MCF 10A (cell line): ENCODE results near the gene ADORA1. TPM values are rescaled to one million over a fixed set of nuclear protein-coding genes. Genes with fewer than 3 reads are reported as not detected.

Experiments used
- BruUV-seq: library from RNA; stranded (reverse); fragments of 400-500 nt; replicated peaks from 2 replicates; lab custom pipeline; 2021; lab: Mats Ljungman, UMichigan
- CTCF ChIA-PET: fragments of 300-600 bp; sonication (Branson Sonifier 250); formaldehyde crosslinking; extraction: SDS; loops from one replicate; lab custom pipeline; 2021; ENCODE audit warnings: antibody characterized with exemption, inconsistent platforms; lab: Yijun Ruan, JAX
- POLR2A ChIA-PET: fragments of 300-600, 350-650 bp; sonication (Branson Sonifier 250); formaldehyde crosslinking; extraction: SDS; loops from one replicate; lab custom pipeline; 2020; ENCODE audit warnings: antibody characterized with exemption, inconsistent platforms; lab: Yijun Ruan, JAX
- DNase-seq: peaks from one replicate; pipeline ENCODE4 v3.0.0-alpha.2; 2018; ENCODE audit not compliant: unreplicated experiment
- H3K27ac Mint-ChIP-seq: one replicate; pipeline ENCODE4 v1.8.0; 2022; ENCODE audit warnings: mild to moderate bottlenecking, low read depth, mixed read lengths; ENCODE audit not compliant: unreplicated experiment
- H3K27me3 Mint-ChIP-seq: one replicate; pipeline ENCODE4 v1.8.0; 2022; ENCODE audit warnings: mixed read lengths; ENCODE audit not compliant: insufficient read depth, unreplicated experiment
- H3K36me3 Mint-ChIP-seq: one replicate; pipeline ENCODE4 v1.8.0; 2022; ENCODE audit warnings: mild to moderate bottlenecking, moderate library complexity, mixed read lengths; ENCODE audit not compliant: insufficient read depth, unreplicated experiment
- H3K4me1 Mint-ChIP-seq: one replicate; pipeline ENCODE4 v1.8.0; 2022; ENCODE audit warnings: mixed read lengths; ENCODE audit not compliant: insufficient read depth, unreplicated experiment
- H3K4me3 Mint-ChIP-seq: one replicate; pipeline ENCODE4 v1.8.0; 2022; ENCODE audit warnings: mild to moderate bottlenecking, moderate library complexity, mixed read lengths; ENCODE audit not compliant: unreplicated experiment
- H3K9me3 Mint-ChIP-seq: one replicate; pipeline ENCODE4 v1.8.0; 2022; ENCODE audit warnings: mixed read lengths; ENCODE audit not compliant: unreplicated experiment
- CTCF ChIP-seq: fragments of 200-600 bp; IDR thresholded peaks from one replicate; pipeline ENCODE4 v1.8.0; 2022; ENCODE audit warnings: antibody characterized with exemption, mild to moderate bottlenecking; ENCODE audit not compliant: unreplicated experiment
- intact Hi-C: fragments of 100-400 bp; cut with micrococcal nuclease; formaldehyde crosslinking; loops from 2 replicates; pipeline ENCODE4 v1.14.1; 2022
- total RNA-seq: library from RNA; stranded (reverse); gene quantifications from 2 replicates; pipeline ENCODE4 v1.2.3, GENCODE V29; 2022

ADORA1 gene
- total RNA-seq, 1 experiment from 2014 or later, result 0.26 TPM

DNA sequence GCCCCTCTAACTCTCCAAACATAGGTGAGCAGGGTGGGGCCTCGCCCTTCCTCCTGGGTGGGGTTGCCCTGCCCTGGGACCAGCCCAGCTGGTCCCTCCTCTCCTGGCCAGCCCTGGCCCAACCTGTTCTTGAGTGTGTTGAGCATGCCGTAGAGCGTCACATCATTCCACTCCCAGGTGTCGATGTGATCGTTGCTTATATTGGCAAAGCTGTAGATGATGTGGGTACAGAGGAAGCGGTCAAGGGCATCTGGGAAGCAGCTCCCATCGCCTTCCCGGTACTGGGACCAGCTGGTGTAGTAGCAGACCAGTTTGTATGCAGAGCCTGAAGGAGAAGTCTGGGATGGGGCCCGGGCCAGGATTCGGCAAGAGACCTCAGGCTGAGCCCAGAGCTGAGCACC is 57.5 kb downstream of the ADORA1 start:
- POLR2A ChIA-PET, result interaction anchor here (1.0 to 1.3 kb wide), 2 partner anchors 13 to 55 kb away, joined by 3 to 4 read pairs; no protein-coding TSS in a partner anchor
- H3K4me1 Mint-ChIP-seq, result peaks cover 13% of the 10 kb centered on the region
- CTCF ChIA-PET, result interaction anchor here (0.5 to 5.4 kb wide), 10 partner anchors 8 to 518 kb away, joined by 3 to 47 read pairs (median 3); no protein-coding TSS in a partner anchor
- H3K27me3 Mint-ChIP-seq, result peaks cover 28% of the 10 kb centered on the region
- H3K4me3 Mint-ChIP-seq, result no peak overlapping the region
- H3K9me3 Mint-ChIP-seq, result no peaks in the 10 kb centered on the region
- intact Hi-C loops, result no loop called here
- no peaks in the 10 kb centered on the region for H3K36me3 Mint-ChIP-seq
- no TSS peak for BruUV-seq
- no peak for DNase-seq
- no peak overlapping the region for H3K27ac Mint-ChIP-seq
- no peak for TF ChIP-seq CTCF

- POLR2A ChIA-PET, result interaction anchor here (0.6 to 1.3 kb wide), 4 partner anchors 9 to 55 kb away, joined by 3 to 4 read pairs (median 3); no protein-coding TSS in a partner anchor
- H3K4me1 Mint-ChIP-seq, result peaks cover 13% of the 10 kb centered on the region
- TF ChIP-seq CTCF, result no peak
- BruUV-seq, result no TSS peak
- H3K27ac Mint-ChIP-seq, result no peak overlapping the region
- H3K27me3 Mint-ChIP-seq, result peaks cover 33% of the 10 kb centered on the region
- intact Hi-C loops, result no loop called here
- CTCF ChIA-PET, result interaction anchor here (0.5 to 5.4 kb wide), 10 partner anchors 9 to 517 kb away, joined by 3 to 47 read pairs (median 3); no protein-coding TSS in a partner anchor
- no peaks in the 10 kb centered on the region for H3K36me3 Mint-ChIP-seq
- DNase-seq, result no peak
- H3K9me3 Mint-ChIP-seq, result no peaks in the 10 kb centered on the region
- H3K4me3 Mint-ChIP-seq, result no peak overlapping the region
Measured at GRCh38 chr1:203185585-203185984, 58.1 kb downstream of the ADORA1 start.

DNA sequence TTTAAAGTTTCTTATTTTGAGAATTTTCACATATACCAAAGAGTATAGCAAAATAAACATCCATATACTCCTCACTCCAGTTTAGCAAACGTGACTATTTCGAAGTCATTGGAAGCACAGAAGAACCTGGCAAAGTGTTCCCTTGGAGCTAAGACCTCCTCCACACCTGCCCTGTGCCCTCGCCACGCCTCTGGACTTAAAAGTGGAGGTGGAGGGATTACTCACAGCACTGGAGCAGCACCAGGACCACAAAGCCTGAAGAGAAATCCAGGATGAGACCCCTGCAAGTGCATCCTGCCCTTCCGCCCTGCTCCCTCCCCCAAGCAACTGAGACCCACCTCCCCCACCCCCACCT is 58.5 kb downstream of the ADORA1 start:
- H3K27ac Mint-ChIP-seq, result no peak overlapping the region
- peak; percentile 65 for DNase-seq
- H3K27me3 Mint-ChIP-seq, result peaks cover 33% of the 10 kb centered on the region
- no peaks in the 10 kb centered on the region for H3K36me3 Mint-ChIP-seq
- POLR2A ChIA-PET, result interaction anchor here (0.6 to 2.2 kb wide), 5 partner anchors 8 to 48 kb away, joined by 3 to 10 read pairs (median 3); no protein-coding TSS in a partner anchor
- CTCF ChIA-PET, result interaction anchor here (0.6 to 5.4 kb wide), 10 partner anchors 9 to 517 kb away, joined by 3 to 47 read pairs (median 3); no protein-coding TSS in a partner anchor
- intact Hi-C loops, result no loop called here
- no peaks in the 10 kb centered on the region for H3K9me3 Mint-ChIP-seq
- no TSS peak for BruUV-seq
- TF ChIP-seq CTCF, result no peak
- H3K4me3 Mint-ChIP-seq, result no peak overlapping the region
- peaks cover 13% of the 10 kb centered on the region for H3K4me1 Mint-ChIP-seq

- no peaks in the 10 kb centered on the region for H3K36me3 Mint-ChIP-seq
- ChIA-PET POLR2A (interaction anchor here (0.9 to 2.2 kb wide), 3 partner anchors 10 to 49 kb away, joined by 3 to 10 read pairs (median 3); no protein-coding TSS in a partner anchor), CTCF (interaction anchor here (0.6 to 5.4 kb wide), 10 partner anchors 13 to 516 kb away, joined by 3 to 47 read pairs (median 3); no protein-coding TSS in a partner anchor)
- intact Hi-C loops, result no loop called here
- no peak within 1 kb of the TSS for H3K4me3 Mint-ChIP-seq
- peak; percentile 97 for DNase-seq
- H3K9me3 Mint-ChIP-seq, result no peaks in the 10 kb centered on the region
- peaks cover 13% of the 10 kb centered on the region for H3K4me1 Mint-ChIP-seq
- H3K27ac Mint-ChIP-seq, result no peak within 1 kb of the TSS
- BruUV-seq, result no TSS peak
- peaks cover 33% of the 10 kb centered on the region for H3K27me3 Mint-ChIP-seq
- no peak for TF ChIP-seq CTCF
Measured at GRCh38 chr1:203186446-203187303, 59.1 kb downstream of the ADORA1 start, which contains the start of gene CHI3L1. Gene CHI3L1 (minus strand): TSS chr1:203186704. CDS start chr1:203186623, 81 bp downstream.
